ENCODE results near the gene GMDS. TPM values are rescaled to one million over a fixed set of nuclear protein-coding genes. Genes with fewer than 3 reads are reported as not detected.

The GMDS gene
- total and polyA plus RNA-seq, 2 experiments from 2014 or later: 30.1 to 36.5 TPM

DNA sequence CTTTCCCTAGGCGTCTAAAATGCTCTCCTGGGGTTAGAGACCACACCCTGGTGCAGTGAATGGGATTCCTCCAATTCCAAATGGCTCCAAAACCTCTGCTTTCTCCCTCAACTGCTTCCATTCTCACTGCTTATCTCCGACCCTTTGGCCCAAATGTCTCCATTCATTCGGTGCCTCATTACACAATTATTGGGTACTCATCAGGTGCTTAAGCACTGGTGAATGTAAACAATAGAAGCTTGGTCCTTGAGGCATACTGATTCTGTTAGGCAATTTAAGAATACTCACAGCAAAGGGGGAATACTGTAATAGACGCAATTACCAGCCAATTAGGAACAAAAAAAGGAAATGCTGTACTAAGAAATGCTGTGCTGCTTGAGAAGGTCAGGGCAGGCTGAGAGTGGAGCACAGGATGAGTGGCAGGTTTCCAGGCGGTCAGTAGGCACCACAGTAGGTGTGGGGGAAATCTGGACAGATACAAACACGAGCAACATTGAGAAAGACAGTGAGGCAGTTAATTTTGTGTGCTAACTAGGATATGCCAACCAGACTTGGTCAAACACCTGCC lies 23.0 kb downstream of the GMDS start:
- H3K36me3 ChIP-seq (ENCODE audit: insufficient read depth): no peaks in the 10 kb centered on the region
- no peak overlapping the region for H2AFZ ChIP-seq
- H3K4me3 ChIP-seq: no peak overlapping the region
- H3K4me1 ChIP-seq (ENCODE audit: insufficient read depth): peaks cover 16% of the 10 kb centered on the region
- H3K27ac ChIP-seq (ENCODE audit: low read depth): no peak overlapping the region
- H3K27ac Mint-ChIP-seq: no peak overlapping the region
- H3K27me3 Mint-ChIP-seq (ENCODE audit: insufficient read depth, low read depth, poor library complexity): peaks cover 2% of the 10 kb centered on the region
- ATAC-seq: peak; percentile 72
- no peaks in the 10 kb centered on the region for H3K9me3 Mint-ChIP-seq
- H4K20me1 ChIP-seq (replicated peaks; ENCODE audit: insufficient read depth): peaks cover 15% of the 10 kb centered on the region; the same call in 1 of the 2 replicates
- peak; percentile 44 for DNase-seq (ENCODE audit: low spot score)
- H3K79me2 ChIP-seq (replicated peaks; ENCODE audit: insufficient read depth): peaks cover 82% of the 10 kb centered on the region
- H3K36me3 Mint-ChIP-seq (ENCODE audit: low read depth): no peaks in the 10 kb centered on the region
- TF ChIP-seq EZH2 (IDR thresholded peaks at IDR 0.05; ENCODE audit: low read depth, unreplicated experiment) (no peak), EZH2phosphoT487 (IDR thresholded peaks at IDR 0.05; ENCODE audit: unreplicated experiment) (no peak), STAT1 (IDR thresholded peaks at IDR 0.05; ENCODE audit: unreplicated experiment) (no peak), JUNB (IDR thresholded peaks at IDR 0.05; ENCODE audit: unreplicated experiment) (no peak), ZNF114 (CRISPR knock-in tag; IDR thresholded peaks at IDR 0.05) (no peak), ZNF331 (CRISPR knock-in tag; IDR thresholded peaks at IDR 0.05; ENCODE audit: low read depth) (no peak), CREB1 (CRISPR knock-in tag; IDR thresholded peaks at IDR 0.05; ENCODE audit: low read depth) (no peak), NANOG (IDR thresholded peaks at IDR 0.05; ENCODE audit: borderline replicate concordance) (no peak), POLR2AphosphoS5 (IDR thresholded peaks at IDR 0.05; ENCODE audit: low read depth) (no peak)
- TF ChIP-seq, protein P1, sequence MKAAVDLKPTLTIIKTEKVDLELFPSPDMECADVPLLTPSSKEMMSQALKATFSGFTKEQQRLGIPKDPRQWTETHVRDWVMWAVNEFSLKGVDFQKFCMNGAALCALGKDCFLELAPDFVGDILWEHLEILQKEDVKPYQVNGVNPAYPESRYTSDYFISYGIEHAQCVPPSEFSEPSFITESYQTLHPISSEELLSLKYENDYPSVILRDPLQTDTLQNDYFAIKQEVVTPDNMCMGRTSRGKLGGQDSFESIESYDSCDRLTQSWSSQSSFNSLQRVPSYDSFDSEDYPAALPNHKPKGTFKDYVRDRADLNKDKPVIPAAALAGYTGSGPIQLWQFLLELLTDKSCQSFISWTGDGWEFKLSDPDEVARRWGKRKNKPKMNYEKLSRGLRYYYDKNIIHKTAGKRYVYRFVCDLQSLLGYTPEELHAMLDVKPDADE (IDR thresholded peaks at IDR 0.05): no peak
- TF ChIP-seq, protein P2, sequence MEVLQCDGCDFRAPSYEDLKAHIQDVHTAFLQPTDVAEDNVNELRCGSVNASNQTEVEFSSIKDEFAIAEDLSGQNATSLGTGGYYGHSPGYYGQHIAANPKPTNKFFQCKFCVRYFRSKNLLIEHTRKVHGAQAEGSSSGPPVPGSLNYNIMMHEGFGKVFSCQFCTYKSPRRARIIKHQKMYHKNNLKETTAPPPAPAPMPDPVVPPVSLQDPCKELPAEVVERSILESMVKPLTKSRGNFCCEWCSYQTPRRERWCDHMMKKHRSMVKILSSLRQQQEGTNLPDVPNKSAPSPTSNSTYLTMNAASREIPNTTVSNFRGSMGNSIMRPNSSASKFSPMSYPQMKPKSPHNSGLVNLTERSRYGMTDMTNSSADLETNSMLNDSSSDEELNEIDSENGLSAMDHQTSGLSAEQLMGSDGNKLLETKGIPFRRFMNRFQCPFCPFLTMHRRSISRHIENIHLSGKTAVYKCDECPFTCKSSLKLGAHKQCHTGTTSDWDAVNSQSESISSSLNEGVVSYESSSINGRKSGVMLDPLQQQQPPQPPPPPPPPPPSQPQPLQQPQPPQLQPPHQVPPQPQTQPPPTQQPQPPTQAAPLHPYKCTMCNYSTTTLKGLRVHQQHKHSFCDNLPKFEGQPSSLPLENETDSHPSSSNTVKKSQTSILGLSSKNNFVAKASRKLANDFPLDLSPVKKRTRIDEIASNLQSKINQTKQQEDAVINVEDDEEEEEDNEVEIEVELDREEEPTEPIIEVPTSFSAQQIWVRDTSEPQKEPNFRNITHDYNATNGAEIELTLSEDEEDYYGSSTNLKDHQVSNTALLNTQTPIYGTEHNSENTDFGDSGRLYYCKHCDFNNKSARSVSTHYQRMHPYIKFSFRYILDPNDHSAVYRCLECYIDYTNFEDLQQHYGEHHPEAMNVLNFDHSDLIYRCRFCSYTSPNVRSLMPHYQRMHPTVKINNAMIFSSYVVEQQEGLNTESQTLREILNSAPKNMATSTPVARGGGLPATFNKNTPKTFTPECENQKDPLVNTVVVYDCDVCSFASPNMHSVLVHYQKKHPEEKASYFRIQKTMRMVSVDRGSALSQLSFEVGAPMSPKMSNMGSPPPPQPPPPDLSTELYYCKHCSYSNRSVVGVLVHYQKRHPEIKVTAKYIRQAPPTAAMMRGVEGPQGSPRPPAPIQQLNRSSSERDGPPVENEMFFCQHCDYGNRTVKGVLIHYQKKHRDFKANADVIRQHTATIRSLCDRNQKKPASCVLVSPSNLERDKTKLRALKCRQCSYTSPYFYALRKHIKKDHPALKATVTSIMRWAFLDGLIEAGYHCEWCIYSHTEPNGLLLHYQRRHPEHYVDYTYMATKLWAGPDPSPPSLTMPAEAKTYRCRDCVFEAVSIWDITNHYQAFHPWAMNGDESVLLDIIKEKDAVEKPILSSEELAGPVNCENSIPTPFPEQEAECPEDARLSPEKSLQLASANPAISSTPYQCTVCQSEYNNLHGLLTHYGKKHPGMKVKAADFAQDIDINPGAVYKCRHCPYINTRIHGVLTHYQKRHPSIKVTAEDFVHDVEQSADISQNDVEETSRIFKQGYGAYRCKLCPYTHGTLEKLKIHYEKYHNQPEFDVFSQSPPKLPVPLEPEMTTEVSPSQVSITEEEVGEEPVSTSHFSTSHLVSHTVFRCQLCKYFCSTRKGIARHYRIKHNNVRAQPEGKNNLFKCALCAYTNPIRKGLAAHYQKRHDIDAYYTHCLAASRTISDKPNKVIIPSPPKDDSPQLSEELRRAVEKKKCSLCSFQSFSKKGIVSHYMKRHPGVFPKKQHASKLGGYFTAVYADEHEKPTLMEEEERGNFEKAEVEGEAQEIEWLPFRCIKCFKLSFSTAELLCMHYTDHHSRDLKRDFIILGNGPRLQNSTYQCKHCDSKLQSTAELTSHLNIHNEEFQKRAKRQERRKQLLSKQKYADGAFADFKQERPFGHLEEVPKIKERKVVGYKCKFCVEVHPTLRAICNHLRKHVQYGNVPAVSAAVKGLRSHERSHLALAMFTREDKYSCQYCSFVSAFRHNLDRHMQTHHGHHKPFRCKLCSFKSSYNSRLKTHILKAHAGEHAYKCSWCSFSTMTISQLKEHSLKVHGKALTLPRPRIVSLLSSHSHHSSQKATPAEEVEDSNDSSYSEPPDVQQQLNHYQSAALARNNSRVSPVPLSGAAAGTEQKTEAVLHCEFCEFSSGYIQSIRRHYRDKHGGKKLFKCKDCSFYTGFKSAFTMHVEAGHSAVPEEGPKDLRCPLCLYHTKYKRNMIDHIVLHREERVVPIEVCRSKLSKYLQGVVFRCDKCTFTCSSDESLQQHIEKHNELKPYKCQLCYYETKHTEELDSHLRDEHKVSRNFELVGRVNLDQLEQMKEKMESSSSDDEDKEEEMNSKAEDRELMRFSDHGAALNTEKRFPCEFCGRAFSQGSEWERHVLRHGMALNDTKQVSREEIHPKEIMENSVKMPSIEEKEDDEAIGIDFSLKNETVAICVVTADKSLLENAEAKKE (CRISPR knock-in tag; IDR thresholded peaks at IDR 0.05): no peak
- TF ChIP-seq, protein P3, sequence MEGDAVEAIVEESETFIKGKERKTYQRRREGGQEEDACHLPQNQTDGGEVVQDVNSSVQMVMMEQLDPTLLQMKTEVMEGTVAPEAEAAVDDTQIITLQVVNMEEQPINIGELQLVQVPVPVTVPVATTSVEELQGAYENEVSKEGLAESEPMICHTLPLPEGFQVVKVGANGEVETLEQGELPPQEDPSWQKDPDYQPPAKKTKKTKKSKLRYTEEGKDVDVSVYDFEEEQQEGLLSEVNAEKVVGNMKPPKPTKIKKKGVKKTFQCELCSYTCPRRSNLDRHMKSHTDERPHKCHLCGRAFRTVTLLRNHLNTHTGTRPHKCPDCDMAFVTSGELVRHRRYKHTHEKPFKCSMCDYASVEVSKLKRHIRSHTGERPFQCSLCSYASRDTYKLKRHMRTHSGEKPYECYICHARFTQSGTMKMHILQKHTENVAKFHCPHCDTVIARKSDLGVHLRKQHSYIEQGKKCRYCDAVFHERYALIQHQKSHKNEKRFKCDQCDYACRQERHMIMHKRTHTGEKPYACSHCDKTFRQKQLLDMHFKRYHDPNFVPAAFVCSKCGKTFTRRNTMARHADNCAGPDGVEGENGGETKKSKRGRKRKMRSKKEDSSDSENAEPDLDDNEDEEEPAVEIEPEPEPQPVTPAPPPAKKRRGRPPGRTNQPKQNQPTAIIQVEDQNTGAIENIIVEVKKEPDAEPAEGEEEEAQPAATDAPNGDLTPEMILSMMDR (conservative IDR thresholded peaks at IDR 0.05; ENCODE audit: low read depth in 2 of 2): no peak
- TF ChIP-seq, protein P4, sequence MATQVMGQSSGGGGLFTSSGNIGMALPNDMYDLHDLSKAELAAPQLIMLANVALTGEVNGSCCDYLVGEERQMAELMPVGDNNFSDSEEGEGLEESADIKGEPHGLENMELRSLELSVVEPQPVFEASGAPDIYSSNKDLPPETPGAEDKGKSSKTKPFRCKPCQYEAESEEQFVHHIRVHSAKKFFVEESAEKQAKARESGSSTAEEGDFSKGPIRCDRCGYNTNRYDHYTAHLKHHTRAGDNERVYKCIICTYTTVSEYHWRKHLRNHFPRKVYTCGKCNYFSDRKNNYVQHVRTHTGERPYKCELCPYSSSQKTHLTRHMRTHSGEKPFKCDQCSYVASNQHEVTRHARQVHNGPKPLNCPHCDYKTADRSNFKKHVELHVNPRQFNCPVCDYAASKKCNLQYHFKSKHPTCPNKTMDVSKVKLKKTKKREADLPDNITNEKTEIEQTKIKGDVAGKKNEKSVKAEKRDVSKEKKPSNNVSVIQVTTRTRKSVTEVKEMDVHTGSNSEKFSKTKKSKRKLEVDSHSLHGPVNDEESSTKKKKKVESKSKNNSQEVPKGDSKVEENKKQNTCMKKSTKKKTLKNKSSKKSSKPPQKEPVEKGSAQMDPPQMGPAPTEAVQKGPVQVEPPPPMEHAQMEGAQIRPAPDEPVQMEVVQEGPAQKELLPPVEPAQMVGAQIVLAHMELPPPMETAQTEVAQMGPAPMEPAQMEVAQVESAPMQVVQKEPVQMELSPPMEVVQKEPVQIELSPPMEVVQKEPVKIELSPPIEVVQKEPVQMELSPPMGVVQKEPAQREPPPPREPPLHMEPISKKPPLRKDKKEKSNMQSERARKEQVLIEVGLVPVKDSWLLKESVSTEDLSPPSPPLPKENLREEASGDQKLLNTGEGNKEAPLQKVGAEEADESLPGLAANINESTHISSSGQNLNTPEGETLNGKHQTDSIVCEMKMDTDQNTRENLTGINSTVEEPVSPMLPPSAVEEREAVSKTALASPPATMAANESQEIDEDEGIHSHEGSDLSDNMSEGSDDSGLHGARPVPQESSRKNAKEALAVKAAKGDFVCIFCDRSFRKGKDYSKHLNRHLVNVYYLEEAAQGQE (IDR thresholded peaks at IDR 0.05; ENCODE audit: unreplicated experiment): no peak
- H3K4me1 Mint-ChIP-seq: peaks cover 26% of the 10 kb centered on the region
- H3K4me2 ChIP-seq: no peak overlapping the region
- no peaks in the 10 kb centered on the region for H3F3A ChIP-seq (replicated peaks; ENCODE audit: low read depth)
- H3K4me3 Mint-ChIP-seq: no peak overlapping the region
- no peaks in the 10 kb centered on the region for H3K27me3 ChIP-seq (ENCODE audit: insufficient read depth)
- H3K9me2 ChIP-seq (ENCODE audit: insufficient read depth): no peaks in the 10 kb centered on the region
